Fibroblast of lung (primary cell): ENCODE results near the gene COMMD10. TPM values are rescaled to one million over a fixed set of nuclear protein-coding genes. Genes with fewer than 3 reads are reported as not detected.
"Not testable (repeated sequence)": the region's sequence is repeated elsewhere in the genome, so short reads cannot be mapped to it uniquely, and the experiment has no call there.

ENCODE experiments used
- DNase-seq, 2 donors: peaks; one replicate each; pipeline versions ENCODE4 v3.0.0 to v3.0.0-alpha.2; 2010; ENCODE audit warnings: low read depth in 2 of 2
- H2AFZ ChIP-seq: 2 replicates; pipeline ENCODE4 v1.5.1; 2012; ENCODE audit warnings: low read length, control low read depth, inconsistent platforms
- H3K27ac ChIP-seq: 2 replicates; pipeline ENCODE4 v1.5.1; 2011; ENCODE audit warnings: low read length, control low read depth; ENCODE audit not compliant: insufficient read depth
- H3K27me3 ChIP-seq: 2 replicates; pipeline ENCODE4 v1.5.1; 2011; ENCODE audit warnings: mild to moderate bottlenecking, low read length; ENCODE audit not compliant: control insufficient read depth, insufficient read depth
- H3K36me3 ChIP-seq: 2 replicates; pipeline ENCODE4 v1.5.1; 2011; ENCODE audit warnings: low read length; ENCODE audit not compliant: control insufficient read depth, insufficient read depth
- H3K4me1 ChIP-seq: 2 replicates; pipeline ENCODE4 v1.5.1; 2011; ENCODE audit warnings: low read length; ENCODE audit not compliant: control insufficient read depth, insufficient read depth; ENCODE audit errors: extremely low read depth
- H3K4me2 ChIP-seq: 2 replicates; pipeline ENCODE4 v1.5.1; 2011; ENCODE audit warnings: low read length, control low read depth; ENCODE audit not compliant: insufficient read depth; ENCODE audit errors: extremely low read depth
- H3K4me3 ChIP-seq, 4 experiments: fragments of 200-600 bp in 1 of 4; sonication (generic) in 1 of 4; replicated peaks in 1 of 4; 2 replicates each; pipeline ENCODE4 v1.5.1; 2011 to 2016; ENCODE audit warnings: low read length in 4 of 4, low read depth in 3 of 4, mild to moderate bottlenecking in 3 of 4, control low read depth in 2 of 4, inconsistent platforms in 1 of 4, mixed read lengths in 1 of 4; ENCODE audit not compliant: insufficient read depth in 1 of 4; ENCODE audit errors: control extremely low read depth in 1 of 4
- H3K79me2 ChIP-seq: 2 replicates; pipeline ENCODE4 v1.5.1; 2012; ENCODE audit warnings: mild to moderate bottlenecking, low read length, inconsistent platforms; ENCODE audit not compliant: control insufficient read depth, insufficient read depth
- H3K9ac ChIP-seq: 2 replicates; pipeline ENCODE4 v1.5.1; 2011; ENCODE audit warnings: mild to moderate bottlenecking, low read length, control low read depth; ENCODE audit not compliant: insufficient read depth
- H3K9me3 ChIP-seq: 2 replicates; pipeline ENCODE4 v1.5.1; 2012; ENCODE audit warnings: low read depth, low read length; ENCODE audit not compliant: control insufficient read depth, insufficient read depth
- H4K20me1 ChIP-seq: 2 replicates; pipeline ENCODE4 v1.5.1; 2011; ENCODE audit warnings: low read length; ENCODE audit not compliant: control insufficient read depth, insufficient read depth; ENCODE audit errors: extremely low read depth
- EZH2 ChIP-seq: IDR thresholded peaks from 2 replicates; pipeline ENCODE4 v1.5.1; 2012; ENCODE audit warnings: low read length, control low read depth, mild to moderate bottlenecking; ENCODE audit errors: missing control alignments
- polyA plus RNA-seq, 2 donors: library from polyadenylated mRNA; depleted of rRNA in 1 of 2; stranded (reverse) in 1 of 2; unstranded in 1 of 2; fragments of >200 nt; gene quantifications; 2 replicates each; pipeline ENCODE4 v1.2.1, GENCODE V29; 2011 to 2012; ENCODE audit warnings: missing spikeins in 1 of 2
- total RNA-seq: library from RNA; depleted of rRNA; stranded (reverse); fragments of >200 nt; gene quantifications from 2 replicates; pipeline ENCODE4 v1.2.1, GENCODE V29; 2014
- TF ChIP-seq, protein P1 (sequence below), 2 donors: IDR thresholded peaks in 1 of 2; conservative IDR thresholded peaks in 1 of 2; 1 replicate in 1 of 2; 2 replicates in 1 of 2; pipeline ENCODE4 v1.5.1; 2011 to 2012; ENCODE audit warnings: low read length in 2 of 2, control low read depth in 1 of 2, inconsistent platforms in 1 of 2, low read depth in 1 of 2, mild to moderate bottlenecking in 1 of 2

Gene COMMD10
- total and polyA plus RNA-seq, 2 donors (not counting 1 experiment from before 2014, with no cell fraction given), result 24.2 to 35.8 TPM

DNA sequence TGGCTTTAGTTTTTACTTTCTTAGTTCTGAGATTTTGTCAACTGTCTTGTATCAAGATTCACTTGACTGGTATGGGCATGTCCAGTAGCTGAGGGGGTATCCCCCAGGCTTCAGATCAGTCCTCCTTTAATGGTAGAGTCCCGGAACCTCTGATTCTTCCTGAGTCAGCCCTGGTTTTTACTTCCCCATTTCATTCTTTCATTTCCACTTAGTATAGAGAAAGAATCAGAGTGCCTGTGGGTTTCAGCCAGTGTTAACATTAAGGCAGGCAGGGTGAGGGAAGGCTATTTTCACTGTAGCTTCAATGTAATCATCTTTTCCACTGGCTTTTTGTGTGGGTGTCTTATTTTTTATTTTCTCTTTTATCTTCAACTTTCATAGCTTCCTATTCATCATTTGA is 8.3 kb upstream of the COMMD10 start:
- H3K27ac ChIP-seq, result no peak overlapping the region
- H3K27me3 ChIP-seq, result no peaks in the 10 kb centered on the region
- no peak overlapping the region for H2AFZ ChIP-seq
- no peaks in the 10 kb centered on the region for H3K36me3 ChIP-seq
- no peaks in the 10 kb centered on the region for H3K9me3 ChIP-seq
- H3K79me2 ChIP-seq, result no peaks in the 10 kb centered on the region
- H3K4me2 ChIP-seq, result no peak overlapping the region
- H3K9ac ChIP-seq, result no peak overlapping the region
- DNase-seq, result no peak
- no peaks in the 10 kb centered on the region for H3K4me1 ChIP-seq
- TF ChIP-seq, protein P1, sequence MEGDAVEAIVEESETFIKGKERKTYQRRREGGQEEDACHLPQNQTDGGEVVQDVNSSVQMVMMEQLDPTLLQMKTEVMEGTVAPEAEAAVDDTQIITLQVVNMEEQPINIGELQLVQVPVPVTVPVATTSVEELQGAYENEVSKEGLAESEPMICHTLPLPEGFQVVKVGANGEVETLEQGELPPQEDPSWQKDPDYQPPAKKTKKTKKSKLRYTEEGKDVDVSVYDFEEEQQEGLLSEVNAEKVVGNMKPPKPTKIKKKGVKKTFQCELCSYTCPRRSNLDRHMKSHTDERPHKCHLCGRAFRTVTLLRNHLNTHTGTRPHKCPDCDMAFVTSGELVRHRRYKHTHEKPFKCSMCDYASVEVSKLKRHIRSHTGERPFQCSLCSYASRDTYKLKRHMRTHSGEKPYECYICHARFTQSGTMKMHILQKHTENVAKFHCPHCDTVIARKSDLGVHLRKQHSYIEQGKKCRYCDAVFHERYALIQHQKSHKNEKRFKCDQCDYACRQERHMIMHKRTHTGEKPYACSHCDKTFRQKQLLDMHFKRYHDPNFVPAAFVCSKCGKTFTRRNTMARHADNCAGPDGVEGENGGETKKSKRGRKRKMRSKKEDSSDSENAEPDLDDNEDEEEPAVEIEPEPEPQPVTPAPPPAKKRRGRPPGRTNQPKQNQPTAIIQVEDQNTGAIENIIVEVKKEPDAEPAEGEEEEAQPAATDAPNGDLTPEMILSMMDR (conservative IDR thresholded peaks at IDR 0.05 in 1 of 2, IDR thresholded peaks at IDR 0.05 in 1 of 2; ENCODE audit: low read depth in 1 of 2, low read length in 2 of 2), result no peak
- TF ChIP-seq EZH2, result no peak
- H4K20me1 ChIP-seq, result no peaks in the 10 kb centered on the region
- no peak overlapping the region for H3K4me3 ChIP-seq

GRCh38 chr5:116078199-116078598 is 6.6 kb upstream of the COMMD10 start:
- no peaks in the 10 kb centered on the region for H3K36me3 ChIP-seq
- DNase-seq, result no peak
- no peak overlapping the region for H3K27ac ChIP-seq
- no peaks in the 10 kb centered on the region for H3K4me1 ChIP-seq
- no peak overlapping the region for H2AFZ ChIP-seq
- no peak overlapping the region for H3K9ac ChIP-seq
- no peaks in the 10 kb centered on the region for H3K79me2 ChIP-seq
- H3K4me2 ChIP-seq, result no peak overlapping the region
- no peak overlapping the region for H3K4me3 ChIP-seq
- no peaks in the 10 kb centered on the region for H3K9me3 ChIP-seq
- H4K20me1 ChIP-seq, result no peaks in the 10 kb centered on the region
- H3K27me3 ChIP-seq, result no peaks in the 10 kb centered on the region
- TF ChIP-seq, protein P1 (conservative IDR thresholded peaks at IDR 0.05 in 1 of 2, IDR thresholded peaks at IDR 0.05 in 1 of 2; ENCODE audit: low read depth in 1 of 2, low read length in 2 of 2), result no peak
- no peak for TF ChIP-seq EZH2

DNA sequence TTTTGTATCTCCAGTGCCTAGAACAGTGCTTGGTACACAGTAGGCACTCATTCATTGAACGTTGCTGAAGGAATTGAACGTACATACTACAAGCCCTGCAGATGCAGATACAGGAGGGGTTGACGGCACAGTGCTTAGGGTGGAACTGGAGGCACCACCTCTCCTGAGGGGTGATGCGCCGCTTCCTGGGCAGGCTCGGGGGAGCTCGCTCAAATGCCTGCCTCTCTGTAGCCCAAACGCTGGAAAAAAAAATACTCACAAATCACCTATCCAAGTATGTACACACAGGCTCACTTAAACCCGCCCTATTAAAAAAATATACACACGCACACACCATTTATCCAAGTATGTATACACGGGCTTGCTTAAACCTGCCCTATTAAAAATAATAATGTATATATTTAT is 536 bp upstream of the COMMD10 start:
- Histone ChIP-seq H3K9ac (no peak overlapping the region), H3K4me1 (no peaks in the 10 kb centered on the region), H3K36me3 (no peaks in the 10 kb centered on the region), H3K4me3 (peak overlapping the region; percentile 69 to 84 (median 78)), H3K27me3 (no peaks in the 10 kb centered on the region), H3K4me2 (peak overlapping the region; percentile 61), H3K27ac (peak overlapping the region; percentile 88), H3K79me2 (peaks cover 13% of the 10 kb centered on the region), H2AFZ (peak overlapping the region; percentile 11), H3K9me3 (no peaks in the 10 kb centered on the region), H4K20me1 (no peaks in the 10 kb centered on the region)
- TF ChIP-seq, protein P1 (conservative IDR thresholded peaks at IDR 0.05 in 1 of 2, IDR thresholded peaks at IDR 0.05 in 1 of 2; ENCODE audit: low read depth in 1 of 2, low read length in 2 of 2), result no peak
- no peak for TF ChIP-seq EZH2
- peak; percentile 34 to 39 for DNase-seq

DNA sequence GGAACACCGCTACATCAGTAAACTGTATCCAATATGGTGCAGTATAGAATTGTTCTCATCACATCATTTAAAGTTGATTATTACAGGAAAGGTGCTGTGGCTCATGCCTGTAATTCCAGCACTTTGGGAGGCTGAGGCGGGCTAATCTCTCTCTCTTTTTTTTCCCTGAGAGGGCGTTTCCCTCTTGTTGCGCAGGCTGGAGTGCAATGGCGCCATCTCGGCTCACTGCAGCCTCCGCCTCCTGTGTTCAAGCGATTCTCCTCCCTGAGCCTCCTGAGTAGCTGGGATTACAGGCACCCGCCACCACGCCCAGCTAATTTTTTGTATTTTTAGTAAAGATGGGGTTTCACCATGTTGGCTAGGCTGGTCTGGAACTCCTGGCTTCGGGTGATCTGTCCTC is 1.5 kb downstream of the COMMD10 start:
- not testable (repeated sequence) for H4K20me1 ChIP-seq, H3K4me1 ChIP-seq, H3K27ac ChIP-seq, H2AFZ ChIP-seq, H3K9me3 ChIP-seq, H3K36me3 ChIP-seq, DNase-seq, H3K9ac ChIP-seq, H3K27me3 ChIP-seq
- Histone ChIP-seq H3K4me3 (peak overlapping the region in 1 of 4 experiments; percentile 84), H3K79me2 (peaks cover 13% of the 10 kb centered on the region), H3K4me2 (peak overlapping the region; percentile 81)
